CD4-positive, alpha-beta T cell treated with Interleukin-1 beta for 1 hour (primary cell): ENCODE measurements around the gene TP53BP2.
"Not testable (repeated sequence)": the region's sequence is repeated elsewhere in the genome, so short reads cannot be mapped to it uniquely, and the experiment has no call there.

ENCODE experiments used
- DNase-seq, 2 donors: peaks; one replicate each; pipeline ENCODE4 v3.0.0-alpha.2; 2020 to 2022

The TP53BP2 gene

DNA sequence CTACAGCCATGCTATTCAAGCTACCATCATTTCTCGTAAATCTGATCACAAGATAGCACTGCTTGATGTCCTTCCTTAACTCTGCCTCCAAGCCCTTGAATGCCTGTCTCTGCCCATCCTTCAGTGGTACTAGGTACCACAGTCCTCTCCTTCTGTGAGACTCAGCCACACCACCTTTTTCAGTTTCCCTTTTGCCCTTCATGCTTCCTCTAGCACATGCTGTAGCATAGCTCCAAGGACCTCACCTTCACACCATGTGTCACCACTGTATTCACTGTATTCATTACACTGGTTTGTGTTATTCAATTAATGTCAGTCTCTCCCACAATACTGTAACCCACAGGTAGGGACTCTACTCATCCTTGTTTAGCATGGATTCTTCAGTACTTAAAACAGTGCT is 8.0 kb upstream of the TP53BP2 start:
- no peak for DNase-seq

GRCh38 chr1:223853275-223853674 is 7.5 kb upstream of the TP53BP2 start:
- DNase-seq, result no peak

GRCh38 chr1:223852337-223852736 is 6.6 kb upstream of the TP53BP2 start:
- DNase-seq, result no peak

GRCh38 chr1:223849352-223850254 is 3.9 kb upstream of the TP53BP2 start:
- DNase-seq, result no peak

DNA sequence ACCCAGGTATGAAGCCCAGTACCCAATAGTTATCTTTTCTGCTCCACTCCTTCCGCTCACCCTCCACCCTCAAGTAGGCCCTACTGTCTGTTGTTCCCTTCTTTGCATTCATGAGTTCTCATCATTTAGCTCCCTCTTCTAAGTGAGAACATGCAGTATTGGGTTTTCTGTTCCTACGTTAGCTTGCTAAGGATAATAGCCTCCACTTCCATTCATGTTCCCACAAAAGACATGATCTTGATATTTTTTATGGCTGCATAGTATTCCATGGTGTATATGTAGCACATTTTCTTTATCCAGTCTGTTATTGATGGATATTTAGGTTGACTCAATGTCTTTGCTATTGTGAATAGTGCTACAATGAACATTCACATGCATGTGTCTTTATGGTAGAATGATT is 2.8 kb upstream of the TP53BP2 start:
- no peak for DNase-seq

GRCh38 chr1:223847781-223848345 is 2.1 kb upstream of the TP53BP2 start:
- DNase-seq, result no peak

DNA sequence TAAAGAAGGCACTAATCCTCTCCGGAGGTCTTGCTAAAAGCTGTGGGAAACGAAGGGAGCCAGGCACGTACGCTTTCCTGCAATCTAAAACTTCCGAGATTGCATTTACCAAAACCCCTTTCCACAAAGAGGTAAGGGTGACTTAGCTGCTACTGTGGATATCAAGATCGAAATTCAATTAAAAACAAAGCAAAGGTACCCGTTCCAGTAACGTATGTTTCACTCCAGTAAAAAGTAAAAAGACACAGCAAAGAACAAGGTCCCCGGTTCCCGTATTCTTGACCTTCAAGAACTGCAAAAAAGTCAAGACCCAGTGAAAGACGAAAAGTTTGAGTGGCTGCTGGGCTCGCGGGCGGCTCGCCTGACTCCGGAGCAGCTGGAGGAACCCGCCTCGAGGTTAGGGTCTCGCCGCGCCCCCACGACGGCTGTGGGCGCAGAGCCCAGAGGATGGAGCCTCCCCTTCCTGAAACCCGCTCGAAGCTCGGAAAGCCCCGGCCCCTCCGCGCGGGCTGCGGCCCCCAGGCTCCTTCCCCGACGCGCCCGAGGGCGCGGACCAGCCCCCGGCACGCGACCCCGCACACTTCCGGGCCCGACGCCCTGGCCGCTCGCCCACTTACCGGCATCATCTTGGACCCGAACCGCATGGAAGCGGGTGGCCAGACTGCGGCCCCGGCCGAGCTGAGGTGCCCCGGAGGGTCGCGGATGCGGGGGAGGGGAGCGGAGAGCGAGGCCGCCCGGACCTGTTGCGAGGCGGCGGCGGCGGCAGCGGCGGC is 524 bp downstream of the TP53BP2 start:
- peak; percentile 68 for DNase-seq

DNA sequence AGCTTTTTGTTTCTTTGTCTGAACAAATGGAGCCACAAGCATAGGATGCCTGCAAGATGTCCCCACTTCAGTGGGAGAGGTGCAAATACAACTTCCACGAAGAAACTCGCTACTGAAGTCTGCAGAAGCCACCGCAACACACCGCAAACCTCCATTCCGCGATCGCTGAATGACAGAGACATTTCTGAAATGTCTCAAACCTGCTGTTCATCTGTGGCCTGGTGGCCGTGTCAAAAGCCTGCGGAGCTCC is 1.0 kb downstream of the TP53BP2 start:
- peak; percentile 24 to 42 for DNase-seq

DNA sequence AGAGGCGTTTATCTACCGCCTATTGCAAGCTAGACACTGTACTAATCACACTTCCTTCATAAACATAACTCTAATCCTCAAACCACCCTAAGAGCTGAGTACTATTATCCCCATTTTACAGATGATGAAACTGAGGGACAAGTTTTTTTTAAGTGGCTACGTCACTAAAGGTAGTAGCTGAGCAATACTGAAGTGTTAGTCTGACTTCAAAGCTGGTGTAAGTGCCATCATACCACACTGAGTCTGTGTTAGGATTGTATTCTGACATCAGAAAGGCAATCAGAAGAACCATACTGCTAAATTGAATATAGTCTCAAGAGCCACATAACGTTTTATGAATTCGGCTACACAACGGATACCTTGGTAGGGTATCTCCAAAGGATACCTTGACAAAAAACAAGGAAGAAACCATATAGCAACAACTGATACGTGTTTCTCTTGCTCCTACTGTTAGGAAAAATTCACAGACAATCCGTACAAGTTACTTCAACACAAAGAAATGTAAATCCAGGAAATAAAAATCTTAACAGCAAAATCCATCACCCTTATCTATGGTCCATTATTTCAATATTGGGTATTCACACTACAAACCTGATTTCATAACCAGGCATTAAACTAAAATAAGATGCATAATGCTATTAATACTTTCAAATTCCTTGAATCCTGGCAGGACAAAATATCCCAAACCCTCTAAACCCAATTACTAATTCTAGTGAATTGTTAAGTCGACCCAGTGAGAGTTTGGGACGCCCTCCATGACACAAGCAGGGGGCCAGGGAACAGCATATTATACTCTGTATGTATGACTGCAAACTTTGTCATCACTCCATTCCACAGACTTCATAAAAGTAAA is 1.6 kb downstream of the TP53BP2 start:
- DNase-seq, result peak in 1 of 2 donors; percentile 37

GRCh38 chr1:223842784-223843183 is 3.0 kb downstream of the TP53BP2 start:
- peak in 1 of 2 donors; percentile 30 for DNase-seq

DNA sequence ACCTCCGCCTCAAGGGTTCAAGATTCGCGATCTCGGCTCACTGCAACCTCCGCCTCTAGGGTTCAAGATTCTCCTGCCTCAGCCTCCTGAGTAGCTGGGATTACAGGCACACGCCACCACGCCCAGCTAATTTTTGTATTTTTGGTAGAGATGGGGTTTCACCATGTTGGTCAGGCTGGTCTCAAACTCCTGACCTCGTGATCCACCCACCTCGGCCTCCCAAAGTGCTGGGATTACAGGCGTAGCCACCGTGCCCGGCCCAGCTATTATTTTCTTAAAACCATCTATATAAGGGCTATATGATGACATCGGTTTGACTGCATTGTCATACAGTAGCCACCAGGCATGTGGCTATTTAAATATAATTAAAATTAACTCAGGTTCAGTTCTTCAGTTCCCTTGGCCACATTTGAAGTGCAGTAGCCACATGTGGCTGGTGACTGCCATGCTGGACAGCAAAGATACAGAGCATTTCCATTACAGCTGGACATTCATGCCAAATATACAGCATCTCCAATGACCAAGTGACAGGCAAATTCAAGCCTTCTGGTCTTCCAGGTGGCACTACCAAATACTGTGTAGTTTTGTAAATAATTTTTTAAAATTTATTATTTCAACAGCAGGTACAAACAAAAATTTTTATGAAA is 3.6 kb downstream of the TP53BP2 start:
- not testable (repeated sequence) for DNase-seq

DNA sequence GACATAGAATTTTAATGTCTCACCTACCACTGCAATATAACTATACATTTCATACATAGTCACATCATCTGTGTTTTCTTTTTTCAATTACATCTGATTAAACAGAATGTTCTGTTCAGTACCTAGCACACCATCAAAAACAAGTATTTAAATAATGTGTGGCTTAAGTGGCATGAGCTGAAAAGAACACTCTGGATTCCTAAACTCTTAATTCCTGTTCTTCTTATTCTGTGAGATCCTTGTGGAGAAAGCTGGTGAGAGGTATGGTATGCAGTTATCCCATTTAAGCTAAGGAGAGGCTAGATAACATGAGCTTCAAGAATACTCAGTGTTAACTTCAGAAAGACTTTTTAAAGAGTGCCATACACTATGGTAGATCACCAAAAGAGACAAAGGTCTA is 5.5 kb downstream of the TP53BP2 start:
- DNase-seq, result no peak

DNA sequence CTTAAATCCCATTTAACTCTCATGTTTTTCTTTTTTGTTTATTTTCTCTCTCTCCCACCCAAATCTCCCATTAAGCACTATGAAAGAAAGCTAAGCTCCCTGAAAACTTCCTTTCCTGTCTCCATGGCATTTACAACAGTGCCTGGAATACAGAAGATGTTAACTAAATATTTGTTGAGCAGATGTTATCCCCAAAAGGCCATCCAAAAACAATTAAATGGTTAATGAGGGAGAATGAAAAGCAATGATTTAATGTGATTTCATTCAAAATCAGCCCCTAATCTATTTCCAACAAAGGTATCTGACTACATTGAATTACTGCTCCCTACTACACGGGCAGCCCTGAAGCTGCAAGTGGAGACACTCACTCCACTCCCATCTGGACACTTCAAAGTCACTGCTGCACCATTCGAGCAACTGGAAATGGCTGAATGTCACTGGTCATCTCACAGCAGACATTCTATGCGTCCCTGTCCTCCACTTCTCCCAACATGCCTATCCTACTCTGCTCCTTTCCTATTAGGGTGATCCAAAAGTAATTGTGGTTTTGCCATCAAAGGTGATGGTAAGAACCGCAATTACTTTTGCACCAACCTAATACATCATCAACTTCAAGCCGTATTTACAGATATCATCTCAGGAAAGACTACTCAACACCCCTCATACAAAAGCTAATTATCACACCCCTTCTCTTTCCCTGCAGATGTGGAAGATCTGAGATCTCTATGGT is 7.5 kb downstream of the TP53BP2 start:
- DNase-seq, result no peak

GRCh38 chr1:223837687-223838086 is 8.1 kb downstream of the TP53BP2 start:
- DNase-seq, result no peak

GRCh38 chr1:223837206-223837605 is 8.5 kb downstream of the TP53BP2 start:
- no peak for DNase-seq

DNA sequence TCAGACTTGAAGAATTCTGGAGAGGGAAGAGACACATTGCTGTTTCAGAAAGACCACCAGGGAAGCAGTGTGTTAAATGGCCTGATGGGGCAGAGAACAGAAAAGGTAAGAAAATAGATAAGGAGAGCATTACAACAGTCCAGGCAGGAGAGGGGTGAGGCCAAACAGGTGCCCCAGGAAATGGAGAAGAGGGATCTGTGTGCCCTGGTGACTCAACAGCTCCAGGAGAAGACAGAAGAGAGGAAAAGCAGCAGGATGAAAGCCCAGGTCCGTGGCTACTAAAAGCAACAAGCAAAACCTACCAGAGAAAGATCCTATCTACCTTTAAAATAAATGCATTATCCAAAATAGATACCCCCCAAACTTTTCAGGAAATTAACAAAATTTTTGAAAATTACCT is 9.2 kb downstream of the TP53BP2 start:
- DNase-seq, result no peak

GRCh38 chr1:223835754-223836153 is 10.0 kb downstream of the TP53BP2 start:
- no peak for DNase-seq

DNA sequence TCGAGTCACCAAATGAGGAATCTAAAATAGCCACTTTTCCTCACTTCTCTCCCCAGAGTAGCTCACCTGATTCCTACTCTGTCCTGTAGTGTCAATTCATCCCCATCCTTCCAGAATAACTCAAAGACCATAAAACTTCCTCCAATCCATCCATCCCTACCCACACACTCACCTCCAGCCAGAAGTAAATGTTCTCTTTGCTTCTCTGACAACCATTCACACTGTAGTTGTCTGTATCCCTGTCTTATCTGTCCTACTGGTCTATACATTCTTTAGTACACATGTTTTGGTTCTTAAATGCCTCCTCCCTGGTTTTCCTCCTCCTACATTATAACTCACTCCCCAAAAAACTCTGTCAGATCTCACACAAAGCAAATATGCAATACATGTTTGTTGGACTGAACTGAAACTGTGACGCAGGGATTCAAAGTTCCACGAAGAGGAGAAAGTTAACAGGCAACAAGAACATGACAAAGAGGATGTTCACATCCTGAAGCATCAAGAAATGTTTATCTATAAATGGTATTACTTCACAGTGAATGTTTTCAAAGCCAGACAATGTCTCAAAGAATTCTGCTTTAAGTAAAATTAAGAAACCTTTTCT is 11.0 kb downstream of the TP53BP2 start:
- no peak for DNase-seq

GRCh38 chr1:223833948-223834347 is 11.8 kb downstream of the TP53BP2 start:
- no peak for DNase-seq

DNA sequence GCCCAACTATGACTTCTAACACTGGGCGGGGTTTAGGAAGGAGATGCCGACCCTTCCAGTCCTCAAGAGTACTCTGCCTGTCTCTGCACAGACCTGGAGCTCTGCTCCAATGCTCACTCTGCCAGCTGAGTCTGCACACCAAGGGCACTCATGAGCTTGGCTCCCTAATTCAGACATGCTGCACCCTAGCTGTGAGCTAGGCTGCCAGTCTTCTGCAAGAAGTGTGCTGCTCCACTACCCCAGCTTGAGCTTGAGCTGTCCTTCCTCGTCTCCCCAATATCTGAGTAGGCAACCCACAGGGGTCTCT is 13.2 kb downstream of the TP53BP2 start:
- no peak for DNase-seq
